ENCODE measurements around the gene ALPG. TPM values are rescaled to one million over a fixed set of nuclear protein-coding genes. Genes with fewer than 3 reads are reported as not detected.
"Not testable (repeated sequence)": the region's sequence is repeated elsewhere in the genome, so short reads cannot be mapped to it uniquely, and the experiment has no call there.

ALPG gene
- total RNA-seq, 1 donor from 2014 or later = not detected

DNA sequence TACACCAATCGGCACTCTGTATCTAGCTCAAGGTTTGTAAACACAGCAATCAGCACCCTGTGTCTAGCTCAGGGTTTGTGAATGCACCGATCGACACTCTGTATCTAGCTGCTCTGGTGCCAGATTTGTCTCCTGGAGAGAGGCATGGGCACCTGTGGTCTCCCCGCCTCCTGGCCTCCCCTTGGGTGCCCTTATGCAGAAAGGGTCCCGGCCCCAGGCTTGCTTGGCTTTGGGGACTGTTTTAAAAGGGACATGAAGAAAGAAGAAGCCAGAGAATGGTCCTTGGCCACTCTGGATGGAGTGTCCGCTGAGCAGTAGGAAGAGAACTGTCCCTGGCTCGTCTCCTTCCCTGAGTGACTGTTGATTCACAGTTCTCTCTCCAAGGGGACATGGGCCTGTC is 39.6 kb upstream of the ALPG start:
- Histone ChIP-seq H3K36me3 (ENCODE audit: control insufficient read depth in 3 of 3, insufficient read depth in 3 of 3, low read length in 3 of 3) (no peaks in the 10 kb centered on the region), H3K4me1 (ENCODE audit: control insufficient read depth in 3 of 3, insufficient read depth in 3 of 3, low read length in 3 of 3) (peaks cover 0 to 4% (median 0%) of the 10 kb centered on the region in 3 donors), H3K27me3 (ENCODE audit: control insufficient read depth in 3 of 3, insufficient read depth in 3 of 3, low read length in 3 of 3) (peaks cover 0 to 8% (median 0%) of the 10 kb centered on the region in 3 donors), H3K27ac (ENCODE audit: low read depth, low read length) (no peak overlapping the region), H3K9ac (ENCODE audit: low read depth in 1 of 3, low read length in 3 of 3) (no peak overlapping the region), H3K9me3 (ENCODE audit: control insufficient read depth in 3 of 3, low read length in 3 of 3) (no peaks in the 10 kb centered on the region), H3K4me3 (ENCODE audit: low read length in 3 of 3) (no peak overlapping the region)

DNA sequence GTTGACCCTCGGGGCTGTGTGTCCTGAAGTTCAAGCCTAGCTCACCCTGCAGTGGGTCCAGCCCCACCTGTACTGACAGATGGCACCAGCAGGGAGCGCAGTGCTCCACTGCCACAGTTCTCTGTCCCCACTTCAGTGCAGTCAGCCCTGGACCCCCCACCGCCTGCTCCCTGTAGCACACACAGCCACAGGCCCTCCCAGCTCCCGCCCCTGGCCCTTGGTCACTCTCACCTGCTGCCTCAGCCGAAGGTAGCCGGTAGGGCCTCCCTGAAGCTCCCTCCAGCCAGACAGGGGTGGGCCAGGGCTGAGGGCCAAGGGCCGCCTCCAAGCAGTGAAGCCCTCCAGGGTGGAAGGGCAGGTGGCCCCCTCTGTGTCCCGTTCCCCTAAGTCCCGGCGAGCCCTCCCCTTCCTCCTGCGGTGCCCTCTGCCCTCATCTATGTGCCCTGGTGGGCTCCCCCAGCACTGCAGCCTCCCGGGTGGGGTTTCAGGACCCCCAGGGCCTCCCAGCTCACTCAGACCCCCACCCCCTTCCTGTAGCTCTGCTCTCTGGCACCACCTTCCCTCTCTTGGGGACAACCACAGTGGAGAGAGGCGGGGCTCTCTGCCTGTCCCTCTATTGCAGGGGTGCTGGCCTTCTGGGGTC is 38.9 kb upstream of the ALPG start:
- H3K36me3 ChIP-seq (ENCODE audit: control insufficient read depth in 3 of 3, insufficient read depth in 3 of 3, low read length in 3 of 3) = no peaks in the 10 kb centered on the region
- H3K9me3 ChIP-seq (ENCODE audit: control insufficient read depth in 3 of 3, low read length in 3 of 3) = no peaks in the 10 kb centered on the region
- peaks cover 0 to 4% (median 0%) of the 10 kb centered on the region in 3 donors for H3K4me1 ChIP-seq (ENCODE audit: control insufficient read depth in 3 of 3, insufficient read depth in 3 of 3, low read length in 3 of 3)
- no peak overlapping the region for H3K27ac ChIP-seq (ENCODE audit: low read depth, low read length)
- peaks cover 0 to 8% (median 0%) of the 10 kb centered on the region in 3 donors for H3K27me3 ChIP-seq (ENCODE audit: control insufficient read depth in 3 of 3, insufficient read depth in 3 of 3, low read length in 3 of 3)
- H3K9ac ChIP-seq (ENCODE audit: low read depth in 1 of 3, low read length in 3 of 3) = no peak overlapping the region
- no peak overlapping the region for H3K4me3 ChIP-seq (ENCODE audit: low read length in 3 of 3)

GRCh38 chr2:232368311-232368731 is 38.3 kb upstream of the ALPG start:
- peaks cover 0 to 4% (median 0%) of the 10 kb centered on the region in 3 donors for H3K4me1 ChIP-seq (ENCODE audit: control insufficient read depth in 3 of 3, insufficient read depth in 3 of 3, low read length in 3 of 3)
- no peaks in the 10 kb centered on the region for H3K9me3 ChIP-seq (ENCODE audit: control insufficient read depth in 3 of 3, low read length in 3 of 3)
- no peak overlapping the region for H3K4me3 ChIP-seq (ENCODE audit: low read length in 3 of 3)
- no peak overlapping the region for H3K27ac ChIP-seq (ENCODE audit: low read depth, low read length)
- H3K9ac ChIP-seq (ENCODE audit: low read depth in 1 of 3, low read length in 3 of 3) = no peak overlapping the region
- no peaks in the 10 kb centered on the region for H3K36me3 ChIP-seq (ENCODE audit: control insufficient read depth in 3 of 3, insufficient read depth in 3 of 3, low read length in 3 of 3)
- peaks cover 0 to 8% (median 0%) of the 10 kb centered on the region in 3 donors for H3K27me3 ChIP-seq (ENCODE audit: control insufficient read depth in 3 of 3, insufficient read depth in 3 of 3, low read length in 3 of 3)

DNA sequence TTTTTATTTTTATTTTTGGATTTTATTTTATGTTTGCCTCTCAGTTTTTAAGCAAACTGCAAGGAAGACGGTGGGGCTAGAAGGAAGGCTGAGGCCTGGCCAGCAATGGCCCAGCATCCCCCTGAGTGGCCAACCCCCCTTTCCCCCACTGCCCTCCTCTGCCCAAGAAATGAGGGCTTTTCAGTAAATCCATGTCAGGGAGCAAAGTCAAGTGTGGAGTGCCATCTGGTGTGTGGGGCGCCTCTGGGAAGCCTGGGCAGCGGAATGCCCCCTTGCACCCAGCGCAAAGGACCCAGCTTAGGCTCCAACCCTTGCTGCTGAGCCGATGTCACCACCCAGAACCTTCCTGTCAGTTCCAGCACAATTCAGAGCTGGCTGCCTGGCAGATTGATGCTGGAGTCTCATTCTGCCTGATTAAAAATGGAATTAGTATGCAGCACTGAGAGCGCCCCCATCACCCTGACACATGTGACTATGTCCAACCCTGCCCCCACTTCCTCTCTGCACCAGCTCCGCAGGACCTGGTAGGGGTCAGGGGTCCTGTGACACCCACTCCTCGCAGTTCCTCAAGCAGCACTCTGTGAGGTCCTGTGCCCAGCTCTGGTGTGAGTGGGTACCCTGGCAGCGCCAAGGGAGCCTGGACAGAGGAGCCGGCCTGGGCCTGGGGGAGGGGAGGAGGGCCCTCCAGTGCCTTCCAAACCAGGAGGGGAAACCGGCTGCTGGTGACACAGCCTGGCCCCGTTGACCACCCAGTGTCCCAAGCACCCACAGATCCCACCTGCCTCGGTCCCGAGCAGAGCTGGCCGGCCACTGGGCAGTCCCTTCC is 37.3 kb upstream of the ALPG start:
- Histone ChIP-seq H3K4me3 (ENCODE audit: low read length in 3 of 3) (no peak overlapping the region), H3K27me3 (ENCODE audit: control insufficient read depth in 3 of 3, insufficient read depth in 3 of 3, low read length in 3 of 3) (peaks cover 0 to 8% (median 0%) of the 10 kb centered on the region in 3 donors), H3K9me3 (ENCODE audit: control insufficient read depth in 3 of 3, low read length in 3 of 3) (no peaks in the 10 kb centered on the region), H3K36me3 (ENCODE audit: control insufficient read depth in 3 of 3, insufficient read depth in 3 of 3, low read length in 3 of 3) (no peaks in the 10 kb centered on the region), H3K9ac (ENCODE audit: low read depth in 1 of 3, low read length in 3 of 3) (no peak overlapping the region), H3K4me1 (ENCODE audit: control insufficient read depth in 3 of 3, insufficient read depth in 3 of 3, low read length in 3 of 3) (no peaks in the 10 kb centered on the region), H3K27ac (ENCODE audit: low read depth, low read length) (no peak overlapping the region)

GRCh38 chr2:232370007-232370406 is 36.6 kb upstream of the ALPG start:
- not testable (repeated sequence) for H3K27ac ChIP-seq (ENCODE audit: low read depth, low read length)

DNA sequence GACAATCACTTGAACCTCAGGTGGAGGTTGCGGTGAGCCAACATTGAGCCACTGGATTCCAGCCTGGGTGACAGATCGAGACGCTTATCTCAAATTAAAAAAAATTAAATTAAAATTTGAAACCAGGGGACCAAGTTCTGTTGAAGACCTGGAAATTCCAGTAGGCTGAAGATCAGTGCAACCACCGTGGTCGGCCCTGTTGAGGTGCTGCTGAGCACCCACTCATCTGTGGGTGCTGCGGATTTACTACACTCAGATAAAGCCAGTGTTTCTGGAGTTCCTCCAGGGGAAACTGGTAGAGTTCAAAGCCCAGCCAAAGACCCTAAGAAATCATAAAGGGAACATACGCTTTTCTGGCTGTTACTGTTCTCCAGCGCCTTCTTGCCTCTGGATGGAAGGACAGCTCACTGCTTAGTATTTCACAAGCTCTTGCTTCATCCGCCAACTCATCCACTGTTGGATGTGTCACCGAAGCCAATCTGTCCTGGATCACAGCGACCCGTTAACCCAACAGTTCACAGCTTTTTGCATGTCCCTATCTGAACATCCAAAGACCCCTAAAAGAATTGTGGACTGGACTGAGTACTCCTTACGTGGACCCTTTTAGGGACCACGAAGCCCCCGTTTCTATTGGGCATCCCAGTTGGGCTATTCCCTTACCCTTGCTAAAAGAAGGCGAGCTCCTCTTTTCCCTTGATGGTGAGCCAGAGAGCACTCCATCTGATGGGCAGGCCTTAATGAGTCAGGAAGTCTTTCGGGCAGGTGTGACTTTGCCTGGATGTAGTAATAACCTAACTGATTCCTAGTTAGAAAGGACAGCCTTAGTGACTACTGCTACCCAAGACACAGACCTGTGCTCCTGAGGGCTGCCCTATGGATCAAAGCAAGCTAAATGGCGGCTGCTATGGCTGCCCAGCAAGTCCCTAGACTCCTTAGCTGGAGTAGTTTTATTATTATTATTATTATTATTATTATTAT is 34.1 kb upstream of the ALPG start:
- H3K36me3 ChIP-seq (ENCODE audit: control insufficient read depth in 3 of 3, insufficient read depth in 3 of 3, low read length in 3 of 3) = no peaks in the 10 kb centered on the region
- H3K9me3 ChIP-seq (ENCODE audit: control insufficient read depth in 3 of 3, low read length in 3 of 3) = no peaks in the 10 kb centered on the region
- no peak overlapping the region for H3K9ac ChIP-seq (ENCODE audit: low read depth in 1 of 3, low read length in 3 of 3)
- H3K4me3 ChIP-seq (ENCODE audit: low read length in 3 of 3) = no peak overlapping the region
- peaks cover 0 to 18% (median 0%) of the 10 kb centered on the region in 3 donors for H3K27me3 ChIP-seq (ENCODE audit: control insufficient read depth in 3 of 3, insufficient read depth in 3 of 3, low read length in 3 of 3)
- H3K4me1 ChIP-seq (ENCODE audit: control insufficient read depth in 3 of 3, insufficient read depth in 3 of 3, low read length in 3 of 3) = no peaks in the 10 kb centered on the region
- H3K27ac ChIP-seq (ENCODE audit: low read depth, low read length) = no peak overlapping the region

More at GRCh38 chr2:232370007-232370406, 36.6 kb upstream of the ALPG start:
- H3K9ac ChIP-seq (ENCODE audit: low read depth in 1 of 3, low read length in 3 of 3); H3K36me3 ChIP-seq (ENCODE audit: control insufficient read depth in 3 of 3, insufficient read depth in 3 of 3, low read length in 3 of 3); H3K27me3 ChIP-seq (ENCODE audit: control insufficient read depth in 3 of 3, insufficient read depth in 3 of 3, low read length in 3 of 3); H3K4me1 ChIP-seq (ENCODE audit: control insufficient read depth in 3 of 3, insufficient read depth in 3 of 3, low read length in 3 of 3); H3K4me3 ChIP-seq (ENCODE audit: low read length in 3 of 3); H3K9me3 ChIP-seq (ENCODE audit: control insufficient read depth in 3 of 3, low read length in 3 of 3): not testable (repeated sequence)

DNA sequence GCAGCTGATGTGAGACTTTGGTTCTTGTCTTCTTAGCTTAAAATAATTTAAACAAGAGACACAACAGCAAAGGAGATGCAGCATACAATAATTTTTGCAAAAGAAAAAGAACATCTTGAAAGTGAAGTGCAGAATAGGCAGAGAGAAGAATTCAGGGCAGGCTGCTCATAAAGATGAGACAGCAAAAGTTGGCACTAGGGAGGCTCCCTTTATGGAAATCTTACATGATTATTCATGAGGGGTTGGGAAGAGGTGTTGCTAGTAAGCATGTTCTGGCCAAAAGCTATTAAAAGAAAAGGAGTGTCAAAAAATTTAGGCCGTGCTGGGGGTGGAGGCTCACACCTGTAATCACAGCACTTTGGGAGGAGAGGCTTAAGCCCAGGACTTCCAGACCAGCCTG is 32.3 kb upstream of the ALPG start:
- Histone ChIP-seq H3K9me3 (ENCODE audit: control insufficient read depth in 3 of 3, low read length in 3 of 3) (no peaks in the 10 kb centered on the region), H3K4me1 (ENCODE audit: control insufficient read depth in 3 of 3, insufficient read depth in 3 of 3, low read length in 3 of 3) (no peaks in the 10 kb centered on the region), H3K27me3 (ENCODE audit: control insufficient read depth in 3 of 3, insufficient read depth in 3 of 3, low read length in 3 of 3) (peaks cover 0 to 13% (median 0%) of the 10 kb centered on the region in 3 donors), H3K27ac (ENCODE audit: low read depth, low read length) (no peak overlapping the region), H3K4me3 (ENCODE audit: low read length in 3 of 3) (no peak overlapping the region), H3K36me3 (ENCODE audit: control insufficient read depth in 3 of 3, insufficient read depth in 3 of 3, low read length in 3 of 3) (no peaks in the 10 kb centered on the region), H3K9ac (ENCODE audit: low read depth in 1 of 3, low read length in 3 of 3) (no peak overlapping the region)

DNA sequence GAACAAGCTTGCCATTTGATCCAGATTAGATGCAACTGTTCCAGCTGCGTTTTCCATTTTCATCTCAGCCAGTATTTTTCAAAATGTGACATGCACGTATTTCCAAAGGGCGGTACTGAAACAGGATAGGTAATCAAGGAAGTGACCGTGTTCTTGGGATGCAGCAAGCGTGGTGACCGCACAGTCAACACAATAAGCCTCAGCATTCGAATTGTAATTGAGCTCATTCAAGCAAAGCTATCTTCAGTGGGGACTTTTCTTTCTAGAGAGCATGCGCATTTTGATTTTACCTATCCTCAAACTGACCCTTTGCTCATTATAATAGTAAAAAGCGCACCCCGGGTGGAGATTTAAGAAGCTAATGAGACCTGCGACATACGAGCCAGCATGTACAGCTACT is 31.5 kb upstream of the ALPG start:
- Histone ChIP-seq H3K9ac (ENCODE audit: low read depth in 1 of 3, low read length in 3 of 3) (no peak overlapping the region), H3K9me3 (ENCODE audit: control insufficient read depth in 3 of 3, low read length in 3 of 3) (no peaks in the 10 kb centered on the region), H3K27me3 (ENCODE audit: control insufficient read depth in 3 of 3, insufficient read depth in 3 of 3, low read length in 3 of 3) (peaks cover 0 to 13% (median 0%) of the 10 kb centered on the region in 3 donors), H3K36me3 (ENCODE audit: control insufficient read depth in 3 of 3, insufficient read depth in 3 of 3, low read length in 3 of 3) (no peaks in the 10 kb centered on the region), H3K27ac (ENCODE audit: low read depth, low read length) (no peak overlapping the region), H3K4me3 (ENCODE audit: low read length in 3 of 3) (no peak overlapping the region), H3K4me1 (ENCODE audit: control insufficient read depth in 3 of 3, insufficient read depth in 3 of 3, low read length in 3 of 3) (no peaks in the 10 kb centered on the region)

DNA sequence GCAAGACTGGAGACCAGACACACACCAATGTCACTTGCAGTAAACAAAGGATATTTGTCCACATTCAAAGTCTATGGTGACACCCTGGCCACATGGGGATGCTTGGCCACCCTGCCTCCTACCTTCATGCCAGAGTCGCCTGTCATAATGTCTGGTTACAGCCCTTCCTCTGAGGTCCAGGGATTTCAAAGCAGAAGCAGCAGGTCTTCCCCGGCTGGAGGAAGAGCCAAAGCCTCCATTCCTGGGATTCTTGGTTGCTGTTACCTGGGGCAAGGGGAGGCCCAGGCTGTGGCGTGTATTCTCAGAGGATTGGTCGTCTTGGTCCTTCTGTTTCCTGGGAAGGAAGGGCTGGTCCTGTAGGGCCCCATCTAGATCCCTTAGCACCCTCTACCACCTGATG is 30.4 kb upstream of the ALPG start:
- Histone ChIP-seq H3K9me3 (ENCODE audit: control insufficient read depth in 3 of 3, low read length in 3 of 3) (no peaks in the 10 kb centered on the region), H3K9ac (ENCODE audit: low read depth in 1 of 3, low read length in 3 of 3) (no peak overlapping the region), H3K27ac (ENCODE audit: low read depth, low read length) (no peak overlapping the region), H3K27me3 (ENCODE audit: control insufficient read depth in 3 of 3, insufficient read depth in 3 of 3, low read length in 3 of 3) (peaks cover 0 to 13% (median 3%) of the 10 kb centered on the region in 3 donors), H3K4me3 (ENCODE audit: low read length in 3 of 3) (no peak overlapping the region), H3K36me3 (ENCODE audit: control insufficient read depth in 3 of 3, insufficient read depth in 3 of 3, low read length in 3 of 3) (no peaks in the 10 kb centered on the region), H3K4me1 (ENCODE audit: control insufficient read depth in 3 of 3, insufficient read depth in 3 of 3, low read length in 3 of 3) (no peaks in the 10 kb centered on the region)
